ENCODE results near the gene REXO4. TPM values are rescaled to one million over a fixed set of nuclear protein-coding genes. Genes with fewer than 3 reads are reported as not detected.

REXO4 gene
- total and polyA plus RNA-seq, 2 experiments from 2014 or later, result 31.1 to 36.3 TPM

GRCh38 chr9:133384736-133385321 is 33.0 kb downstream of the REXO4 start:
- ATAC-seq (no peak), DNase-seq (ENCODE audit: low spot score) (no peak)
- Mint-ChIP-seq H3K36me3 (ENCODE audit: low read depth) (no peaks in the 10 kb centered on the region), H3K9me3 (peaks cover 2% of the 10 kb centered on the region), H3K4me1 (no peaks in the 10 kb centered on the region), H3K27me3 (ENCODE audit: insufficient read depth, low read depth, poor library complexity) (peaks cover 7% of the 10 kb centered on the region), H3K4me3 (no peak overlapping the region), H3K27ac (no peak overlapping the region)
- no peak overlapping the region for H3K4me2 ChIP-seq
- peaks cover 11% of the 10 kb centered on the region; the same call in 1 of the 2 replicates for H3K9me2 ChIP-seq (ENCODE audit: insufficient read depth)
- H3F3A ChIP-seq (replicated peaks; ENCODE audit: low read depth), result no peaks in the 10 kb centered on the region
- H2AFZ ChIP-seq, result no peak overlapping the region
- H3K4me1 ChIP-seq (ENCODE audit: insufficient read depth), result no peaks in the 10 kb centered on the region
- H3K4me3 ChIP-seq, result no peak overlapping the region
- no peak overlapping the region for H3K27ac ChIP-seq (ENCODE audit: low read depth)
- TF ChIP-seq NANOG (IDR thresholded peaks at IDR 0.05; ENCODE audit: borderline replicate concordance) (no peak), JUNB (IDR thresholded peaks at IDR 0.05; ENCODE audit: unreplicated experiment) (no peak), POLR2AphosphoS5 (IDR thresholded peaks at IDR 0.05; ENCODE audit: low read depth) (no peak), STAT1 (IDR thresholded peaks at IDR 0.05; ENCODE audit: unreplicated experiment) (no peak), CTCF (conservative IDR thresholded peaks at IDR 0.05; ENCODE audit: low read depth in 2 of 2) (no peak), EZH2phosphoT487 (IDR thresholded peaks at IDR 0.05; ENCODE audit: unreplicated experiment) (no peak), REST (IDR thresholded peaks at IDR 0.05; ENCODE audit: unreplicated experiment) (no peak), ZNF462 (CRISPR knock-in tag; IDR thresholded peaks at IDR 0.05) (no peak), EZH2 (IDR thresholded peaks at IDR 0.05; ENCODE audit: low read depth, unreplicated experiment) (no peak), ZNF331 (CRISPR knock-in tag; IDR thresholded peaks at IDR 0.05; ENCODE audit: low read depth) (no peak), ETS1 (IDR thresholded peaks at IDR 0.05) (no peak), ZNF114 (CRISPR knock-in tag; IDR thresholded peaks at IDR 0.05) (no peak), CREB1 (CRISPR knock-in tag; IDR thresholded peaks at IDR 0.05; ENCODE audit: low read depth) (no peak)
- H3K36me3 ChIP-seq (ENCODE audit: insufficient read depth), result no peaks in the 10 kb centered on the region
- no peaks in the 10 kb centered on the region for H3K27me3 ChIP-seq (ENCODE audit: insufficient read depth)
- no peaks in the 10 kb centered on the region for H4K20me1 ChIP-seq (replicated peaks; ENCODE audit: insufficient read depth)
- no peaks in the 10 kb centered on the region for H3K79me2 ChIP-seq (replicated peaks; ENCODE audit: insufficient read depth)

Data from GM23338 (cell line).